ENCODE measurements around the gene SOWAHA. TPM values are rescaled to one million over a fixed set of nuclear protein-coding genes. Genes with fewer than 3 reads are reported as not detected.
A peak's percentile ranks its signal among the peaks of the same experiment; 100 is the strongest.

SOWAHA gene
- total RNA-seq, 4 donors from 2014 or later, result 13.2 to 128 (median 97.5) TPM

- no peak for DNase-seq
- Histone ChIP-seq H3K4me1 (peaks cover 0 to 14% (median 0%) of the 10 kb centered on the region in 4 donors), H3K27ac (no peak overlapping the region), H3K27me3 (no peaks in the 10 kb centered on the region), H3K36me3 (peaks cover 0 to 36% (median 0%) of the 10 kb centered on the region in 3 donors), H3K9me3 (no peaks in the 10 kb centered on the region), H3K4me3 (no peak overlapping the region)
- TF ChIP-seq CTCF (IDR thresholded peaks at IDR 0.05) (no peak), POLR2A (IDR thresholded peaks at IDR 0.05) (no peak)
These were observed 46.4 kb upstream of the SOWAHA start for GRCh38 chr5:132766806-132767055.

- DNase-seq, result peak in 2 of 3 donors; percentile 15 to 40
- H3K27ac ChIP-seq, result no peak overlapping the region
These were observed 46.0 kb upstream of the SOWAHA start for GRCh38 chr5:132767150-132767549.

GRCh38 chr5:132768485-132768868 is 44.6 kb upstream of the SOWAHA start:
- Histone ChIP-seq H3K27ac (peak overlapping the region in 1 of 4 donors; percentile 17), H3K4me1 (peaks cover 0 to 14% (median 0%) of the 10 kb centered on the region in 4 donors), H3K36me3 (peaks cover 0 to 19% (median 0%) of the 10 kb centered on the region in 3 donors), H3K4me3 (no peak overlapping the region), H3K27me3 (no peaks in the 10 kb centered on the region), H3K9me3 (no peaks in the 10 kb centered on the region)
- peak in 1 of 3 donors; percentile 39 for DNase-seq
- TF ChIP-seq CTCF (IDR thresholded peaks at IDR 0.05) (no peak), POLR2A (IDR thresholded peaks at IDR 0.05) (no peak)

More at GRCh38 chr5:132767150-132767549, 46.0 kb upstream of the SOWAHA start:
- Histone ChIP-seq H3K4me3 (no peak overlapping the region), H3K27me3 (no peaks in the 10 kb centered on the region), H3K4me1 (peaks cover 0 to 14% (median 0%) of the 10 kb centered on the region in 4 donors), H3K9me3 (no peaks in the 10 kb centered on the region), H3K36me3 (peaks cover 0 to 32% (median 0%) of the 10 kb centered on the region in 3 donors)
- TF ChIP-seq CTCF (IDR thresholded peaks at IDR 0.05), result no peak
- TF ChIP-seq POLR2A (IDR thresholded peaks at IDR 0.05), result no peak

- H3K4me1 ChIP-seq, result peaks cover 0 to 31% (median 0%) of the 10 kb centered on the region in 4 donors
- peak overlapping the region in 1 of 4 donors; percentile 18 for H3K27ac ChIP-seq
These were observed 42.5 kb upstream of the SOWAHA start for GRCh38 chr5:132770476-132771159.

GRCh38 chr5:132771503-132771998 is 41.6 kb upstream of the SOWAHA start:
- no peak for TF ChIP-seq CTCF (IDR thresholded peaks at IDR 0.05)
- no peak for TF ChIP-seq POLR2A (IDR thresholded peaks at IDR 0.05)
- H3K27me3 ChIP-seq, result no peaks in the 10 kb centered on the region
- H3K36me3 ChIP-seq, result no peaks in the 10 kb centered on the region
- peaks cover 0 to 40% (median under 1%) of the 10 kb centered on the region in 4 donors for H3K4me1 ChIP-seq
- no peak overlapping the region for H3K4me3 ChIP-seq
- peak overlapping the region in 2 of 4 donors; percentile 10 to 42 for H3K27ac ChIP-seq
- DNase-seq, result peak in 1 of 3 donors; percentile 44
- H3K9me3 ChIP-seq, result no peaks in the 10 kb centered on the region

More at GRCh38 chr5:132770476-132771159, 42.5 kb upstream of the SOWAHA start:
- Histone ChIP-seq H3K4me3 (no peak overlapping the region), H3K9me3 (no peaks in the 10 kb centered on the region), H3K27me3 (no peaks in the 10 kb centered on the region), H3K36me3 (no peaks in the 10 kb centered on the region)
- DNase-seq, result peak in 2 of 3 donors; percentile 24 to 34
- TF ChIP-seq CTCF (IDR thresholded peaks at IDR 0.05), result no peak
- no peak for TF ChIP-seq POLR2A (IDR thresholded peaks at IDR 0.05)
